ENCODE data around the gene ENSA.
A peak's percentile ranks its signal among the peaks of the same experiment; 100 is the strongest.
"Not testable (repeated sequence)": the region's sequence is repeated elsewhere in the genome, so short reads cannot be mapped to it uniquely, and the experiment has no call there.

Gene ENSA

GRCh38 chr1:150628766-150629114 is 672 bp downstream of the ENSA start:
- DNase-seq (ENCODE audit: extremely low spot score): no peak
- TF ChIP-seq BHLHE40 (IDR thresholded peaks at IDR 0.05; ENCODE audit: borderline replicate concordance) (no peak), L3MBTL2 (conservative IDR thresholded peaks at IDR 0.05) (0 out of 2 replicates have a peak, but pooled peaks have one; percentile 67), FOXK2 (IDR thresholded peaks at IDR 0.05) (no peak)
- CTCF ChIA-PET: interaction anchor here (0.9 kb wide), 1 partner anchor 9 kb away, joined by 4 read pairs; no protein-coding TSS in a partner anchor
- POLR2A ChIA-PET: interaction anchor here (0.6 to 3.9 kb wide), 35 partner anchors 9 to 619 kb away, joined by 3 to 57 read pairs (median 5); partner anchors contain the start of genes GOLPH3L, MCL1, MINDY1 and SETDB1

GRCh38 chr1:150627826-150628410 is 1.5 kb downstream of the ENSA start:
- no peak for DNase-seq (ENCODE audit: extremely low spot score)
- ChIA-PET CTCF (interaction anchor here (0.6 to 1.1 kb wide), 3 partner anchors 64 to 378 kb away, joined by 3 to 5 read pairs (median 5); no protein-coding TSS in a partner anchor), POLR2A (interaction anchor here (0.8 to 3.9 kb wide), 6 partner anchors 8 to 69 kb away, joined by 3 to 32 read pairs (median 14); partner anchors contain the start of genes GOLPH3L and MCL1)
- TF ChIP-seq FOXA1 (IDR thresholded peaks at IDR 0.05): no peak
- no peak for TF ChIP-seq SP1 (IDR thresholded peaks at IDR 0.05)
- TF ChIP-seq ELF4 (IDR thresholded peaks at IDR 0.05): no peak
- no peak for TF ChIP-seq ARNT (IDR thresholded peaks at IDR 0.05)
- TF ChIP-seq TARDBP (IDR thresholded peaks at IDR 0.05): no peak

- ChIA-PET POLR2A (no interaction called here), CTCF (no interaction called here)
- DNase-seq (ENCODE audit: extremely low spot score): no peak
- TF ChIP-seq SUZ12 (IDR thresholded peaks at IDR 0.05): no peak
- no peak for TF ChIP-seq SP1 (IDR thresholded peaks at IDR 0.05)
- no peak for TF ChIP-seq BHLHE40 (IDR thresholded peaks at IDR 0.05; ENCODE audit: borderline replicate concordance)
- TF ChIP-seq FOXM1 (IDR thresholded peaks at IDR 0.05; ENCODE audit: borderline replicate concordance): no peak
- no peak for TF ChIP-seq ARNT (IDR thresholded peaks at IDR 0.05)
- TF ChIP-seq PKNOX1 (IDR thresholded peaks at IDR 0.05): no peak
- no peak for TF ChIP-seq HDGF (IDR thresholded peaks at IDR 0.05; ENCODE audit: borderline replicate concordance)
- TF ChIP-seq LEF1 (IDR thresholded peaks at IDR 0.05; ENCODE audit: borderline replicate concordance): no peak
- TF ChIP-seq TARDBP (IDR thresholded peaks at IDR 0.05): no peak
- no peak for TF ChIP-seq ZNF384 (IDR thresholded peaks at IDR 0.05)
- TF ChIP-seq NFRKB (IDR thresholded peaks at IDR 0.05): no peak
- TF ChIP-seq FOXA1 (IDR thresholded peaks at IDR 0.05): no peak
- no peak for TF ChIP-seq CTBP1 (IDR thresholded peaks at IDR 0.05; ENCODE audit: borderline replicate concordance)
- no peak for TF ChIP-seq L3MBTL2 (conservative IDR thresholded peaks at IDR 0.05)
- TF ChIP-seq ELF4 (IDR thresholded peaks at IDR 0.05): no peak
- no peak for TF ChIP-seq FOXK2 (IDR thresholded peaks at IDR 0.05)
Observed at GRCh38 chr1:150626150-150626549, 3.3 kb downstream of the ENSA start.

- CTCF ChIA-PET: not testable (repeated sequence)
Observed at GRCh38 chr1:150624546-150624945, 4.9 kb downstream of the ENSA start.

GRCh38 chr1:150624134-150624533 is 5.3 kb downstream of the ENSA start:
- POLR2A ChIA-PET: interaction anchor here (0.7 to 9.1 kb wide), 2 partner anchors 45 to 59 kb away, joined by 3 to 53 read pairs; partner anchors contain the start of gene MCL1

More at GRCh38 chr1:150624546-150624945, 4.9 kb downstream of the ENSA start:
- DNase-seq (ENCODE audit: extremely low spot score): not testable (repeated sequence)
- POLR2A ChIA-PET: interaction anchor here (0.7 to 9.1 kb wide), 2 partner anchors 45 to 59 kb away, joined by 3 to 53 read pairs; partner anchors contain the start of gene MCL1

GRCh38 chr1:150622303-150622975 is 7.0 kb downstream of the ENSA start:
- ChIA-PET POLR2A (interaction anchor here (1.3 to 9.1 kb wide), 2 partner anchors 43 to 61 kb away, joined by 3 to 53 read pairs; partner anchors contain the start of gene MCL1), CTCF (interaction anchor here (1.3 kb wide), 1 partner anchor 13 kb away, joined by 5 read pairs; no protein-coding TSS in a partner anchor)
- TF ChIP-seq HDGF (IDR thresholded peaks at IDR 0.05; ENCODE audit: borderline replicate concordance) (no peak), CTBP1 (IDR thresholded peaks at IDR 0.05; ENCODE audit: borderline replicate concordance) (no peak), BHLHE40 (IDR thresholded peaks at IDR 0.05; ENCODE audit: borderline replicate concordance) (no peak), PKNOX1 (IDR thresholded peaks at IDR 0.05) (no peak), ZNF384 (IDR thresholded peaks at IDR 0.05) (no peak), SP1 (IDR thresholded peaks at IDR 0.05) (no peak), LEF1 (IDR thresholded peaks at IDR 0.05; ENCODE audit: borderline replicate concordance) (no peak)
- no peak for DNase-seq (ENCODE audit: extremely low spot score)

More at GRCh38 chr1:150624134-150624533, 5.3 kb downstream of the ENSA start:
- DNase-seq (ENCODE audit: extremely low spot score); CTCF ChIA-PET: not testable (repeated sequence)

- CTCF ChIA-PET: interaction anchor here (0.5 to 1.3 kb wide), 7 partner anchors 12 to 367 kb away, joined by 3 to 5 read pairs (median 4); no protein-coding TSS in a partner anchor
- TF ChIP-seq LEF1 (IDR thresholded peaks at IDR 0.05; ENCODE audit: borderline replicate concordance): no peak
- TF ChIP-seq PKNOX1 (IDR thresholded peaks at IDR 0.05): 0 out of 2 replicates have a peak, but pooled peaks have one; percentile 23
- TF ChIP-seq BHLHE40 (IDR thresholded peaks at IDR 0.05; ENCODE audit: borderline replicate concordance): no peak
- peak; percentile 54 for DNase-seq (ENCODE audit: extremely low spot score)
- POLR2A ChIA-PET: interaction anchor here (1.3 to 9.1 kb wide), 2 partner anchors 42 to 60 kb away, joined by 3 to 53 read pairs; partner anchors contain the start of gene MCL1
Observed at GRCh38 chr1:150621497-150622302, 7.7 kb downstream of the ENSA start.

All from HEK293T (cell line).